ENCODE results near the gene C1R. TPM values are rescaled to one million over a fixed set of nuclear protein-coding genes. Genes with fewer than 3 reads are reported as not detected.

C1R gene
- total and polyA plus RNA-seq, 2 of the 8 experiments (the other 6 are each of a cell fraction or from before 2014, with no cell fraction given) = 6.9 to 16.3 TPM

GRCh38 chr12:7141351-7142005 is 49.2 kb upstream of the C1R start (continued):
- TF ChIP-seq ASH2L (IDR thresholded peaks at IDR 0.05; ENCODE audit: low read length) = no peak
- no peak for TF ChIP-seq GABPA (IDR thresholded peaks at IDR 0.05; ENCODE audit: borderline replicate concordance, insufficient read depth, low read length)
- no peak for TF ChIP-seq RBBP5 (IDR thresholded peaks at IDR 0.05; ENCODE audit: borderline replicate concordance, low read depth, low read length)
